Measurements from ENCODE around the gene FOXN3.
A peak's percentile ranks its signal among the peaks of the same experiment; 100 is the strongest.

Gene FOXN3

GRCh38 chr14:89379891-89380820 is 36.9 kb downstream of the FOXN3 start:
- DNase-seq, result no peak

GRCh38 chr14:89379006-89379405 is 38.0 kb downstream of the FOXN3 start:
- no peak for DNase-seq

- no peak for DNase-seq
These were observed 38.9 kb downstream of the FOXN3 start for GRCh38 chr14:89378119-89378518.

- no peak for DNase-seq
These were observed 39.5 kb downstream of the FOXN3 start for GRCh38 chr14:89377544-89377943.

- DNase-seq, result no peak
These were observed 42.1 kb downstream of the FOXN3 start for GRCh38 chr14:89374908-89375307.

- DNase-seq, result no peak
These were observed 43.8 kb downstream of the FOXN3 start for GRCh38 chr14:89373185-89373584.

- DNase-seq, result no peak
These were observed 44.5 kb downstream of the FOXN3 start for GRCh38 chr14:89372512-89372883.

- no peak for DNase-seq
These were observed 45.2 kb downstream of the FOXN3 start for GRCh38 chr14:89371585-89372511.

- DNase-seq, result no peak
These were observed 46.3 kb downstream of the FOXN3 start for GRCh38 chr14:89370781-89371180.

- DNase-seq, result no peak
These were observed 46.7 kb downstream of the FOXN3 start for GRCh38 chr14:89370381-89370780.

- DNase-seq, result no peak
These were observed 47.4 kb downstream of the FOXN3 start for GRCh38 chr14:89369656-89370055.

GRCh38 chr14:89368490-89369477 is 48.2 kb downstream of the FOXN3 start:
- no peak for DNase-seq

GRCh38 chr14:89367779-89368120 is 49.3 kb downstream of the FOXN3 start:
- DNase-seq, result no peak

- DNase-seq, result peak; percentile 22
These were observed 49.9 kb downstream of the FOXN3 start for GRCh38 chr14:89366864-89367778.

GRCh38 chr14:89365061-89365801 is 51.8 kb downstream of the FOXN3 start:
- no peak for DNase-seq

GRCh38 chr14:89364316-89364715 is 52.7 kb downstream of the FOXN3 start:
- DNase-seq, result no peak

- no peak for DNase-seq
These were observed 56.8 kb downstream of the FOXN3 start for GRCh38 chr14:89360277-89360676.

GRCh38 chr14:89359477-89360222 is 57.4 kb downstream of the FOXN3 start:
- DNase-seq, result no peak

- no peak for DNase-seq
These were observed 59.3 kb downstream of the FOXN3 start for GRCh38 chr14:89357655-89358297.
